GM19467 (cell line): ENCODE data around the gene DLG4.
"Not testable (repeated sequence)": the region's sequence is repeated elsewhere in the genome, so short reads cannot be mapped to it uniquely, and the experiment has no call there.

Experiments used
- ATAC-seq: cut with Tn5 transposase; IDR thresholded peaks from one replicate; pipeline ENCODE4 v1.9.1; 2021; ENCODE audit warnings: mild to moderate bottlenecking, moderate library complexity; ENCODE audit not compliant: unreplicated experiment

DLG4 gene

GRCh38 chr17:7249830-7250229, 30.2 kb upstream of the DLG4 start:
- no peak for ATAC-seq

- ATAC-seq, result no peak
These were observed 29.6 kb upstream of the DLG4 start for GRCh38 chr17:7249214-7249613.

GRCh38 chr17:7248796-7249195, 29.2 kb upstream of the DLG4 start:
- ATAC-seq, result no peak

- ATAC-seq, result no peak
These were observed 27.1 kb upstream of the DLG4 start for GRCh38 chr17:7246779-7247178.

- ATAC-seq, result not testable (repeated sequence)
These were observed 24.2 kb upstream of the DLG4 start for GRCh38 chr17:7243838-7244237.

- ATAC-seq, result no peak
These were observed 23.8 kb upstream of the DLG4 start for GRCh38 chr17:7243453-7243729.

- peak; percentile 35 for ATAC-seq
These were observed 23.2 kb upstream of the DLG4 start for GRCh38 chr17:7242717-7243452.

- peak; percentile 37 for ATAC-seq
These were observed 22.4 kb upstream of the DLG4 start, which contains the start of gene GABARAP for GRCh38 chr17:7241783-7242716. Gene GABARAP (minus strand): TSS chr17:7242449. CDS start chr17:7242330, 119 bp downstream.

- ATAC-seq, result no peak
These were observed 21.6 kb upstream of the DLG4 start for GRCh38 chr17:7241090-7241733.

- ATAC-seq, result no peak
These were observed 20.7 kb upstream of the DLG4 start for GRCh38 chr17:7240375-7240774.

- peak; percentile 41 for ATAC-seq
These were observed 19.7 kb upstream of the DLG4 start, which contains the start of gene PHF23 for GRCh38 chr17:7239091-7240027. Gene PHF23 (minus strand): TSS chr17:7239457. CDS start chr17:7239279, 178 bp downstream.

GRCh38 chr17:7238420-7239090, 18.9 kb upstream of the DLG4 start:
- no peak for ATAC-seq

- no peak for ATAC-seq
These were observed 18.3 kb upstream of the DLG4 start for GRCh38 chr17:7237761-7238419.

GRCh38 chr17:7237266-7237760, 17.7 kb upstream of the DLG4 start:
- ATAC-seq, result no peak

GRCh38 chr17:7236808-7237207, 17.2 kb upstream of the DLG4 start:
- no peak for ATAC-seq

GRCh38 chr17:7235693-7236665, 16.3 kb upstream of the DLG4 start:
- no peak for ATAC-seq

- ATAC-seq, result peak; percentile 55
These were observed 14.7 kb upstream of the DLG4 start, which contains the start of gene DVL2 for GRCh38 chr17:7234083-7234951. Gene DVL2 (minus strand): TSS chr17:7234517. CDS start chr17:7234262, 255 bp downstream.
